Activated naive CD8-positive, alpha-beta T cell treated with anti-CD3 and anti-CD28 coated beads for 36 hours (primary cell): Measurements from ENCODE around the gene EGLN1. TPM values are rescaled to one million over a fixed set of nuclear protein-coding genes. Genes with fewer than 3 reads are reported as not detected.
"Not testable (repeated sequence)": the region's sequence is repeated elsewhere in the genome, so short reads cannot be mapped to it uniquely, and the experiment has no call there.

Experiments used
- DNase-seq: peaks from one replicate; pipeline ENCODE4 v3.0.0; 2021
- H3K27ac Mint-ChIP-seq: one replicate; pipeline ENCODE4 v1.8.0; 2022; ENCODE audit warnings: mild to moderate bottlenecking, moderate library complexity, mixed read lengths
- H3K27me3 Mint-ChIP-seq: one replicate; pipeline ENCODE4 v1.8.0; 2022; ENCODE audit warnings: mild to moderate bottlenecking, mixed read lengths
- H3K36me3 Mint-ChIP-seq: one replicate; pipeline ENCODE4 v1.8.0; 2021; ENCODE audit warnings: mild to moderate bottlenecking, mixed read lengths
- H3K4me1 Mint-ChIP-seq: one replicate; pipeline ENCODE4 v1.8.0; 2021; ENCODE audit warnings: mixed read lengths
- H3K4me3 Mint-ChIP-seq: one replicate; pipeline ENCODE4 v1.8.0; 2022; ENCODE audit warnings: mild to moderate bottlenecking, moderate library complexity, mixed read lengths
- H3K9me3 Mint-ChIP-seq: one replicate; pipeline ENCODE4 v1.8.0; 2022; ENCODE audit warnings: mixed read lengths
- total RNA-seq, 2 experiments: library from RNA; stranded (reverse); gene quantifications; one replicate each; pipeline ENCODE4 v1.2.3, GENCODE V29; 2021

Gene EGLN1
- total RNA-seq, 2 experiments from 2014 or later = 36.3 to 37.8 TPM

- DNase-seq = no peak
- no peaks in the 10 kb centered on the region for H3K4me1 Mint-ChIP-seq
- H3K27me3 Mint-ChIP-seq = peaks cover 31% of the 10 kb centered on the region
- no peaks in the 10 kb centered on the region for H3K9me3 Mint-ChIP-seq
- no peak overlapping the region for H3K27ac Mint-ChIP-seq
- no peaks in the 10 kb centered on the region for H3K36me3 Mint-ChIP-seq
- H3K4me3 Mint-ChIP-seq = no peak overlapping the region
Measured at GRCh38 chr1:231431665-231432415, 9.8 kb upstream of the EGLN1 start.

- not testable (repeated sequence) for DNase-seq, H3K4me1 Mint-ChIP-seq, H3K27ac Mint-ChIP-seq, H3K4me3 Mint-ChIP-seq, H3K36me3 Mint-ChIP-seq, H3K9me3 Mint-ChIP-seq
- H3K27me3 Mint-ChIP-seq = peaks cover 21% of the 10 kb centered on the region
Measured at GRCh38 chr1:231430678-231431352, 8.7 kb upstream of the EGLN1 start.

- no peaks in the 10 kb centered on the region for H3K9me3 Mint-ChIP-seq
- no peaks in the 10 kb centered on the region for H3K4me1 Mint-ChIP-seq
- H3K36me3 Mint-ChIP-seq = no peaks in the 10 kb centered on the region
- DNase-seq = no peak
- peaks cover 17% of the 10 kb centered on the region for H3K27me3 Mint-ChIP-seq
- no peak overlapping the region for H3K27ac Mint-ChIP-seq
- no peak overlapping the region for H3K4me3 Mint-ChIP-seq
Measured at GRCh38 chr1:231428377-231428776, 6.3 kb upstream of the EGLN1 start.

GRCh38 chr1:231424950-231425805, 3.1 kb upstream of the EGLN1 start:
- DNase-seq = no peak
- H3K27me3 Mint-ChIP-seq = peaks cover 8% of the 10 kb centered on the region
- H3K9me3 Mint-ChIP-seq = no peaks in the 10 kb centered on the region
- peaks cover 5% of the 10 kb centered on the region for H3K4me1 Mint-ChIP-seq
- no peak overlapping the region for H3K4me3 Mint-ChIP-seq
- H3K27ac Mint-ChIP-seq = no peak overlapping the region
- H3K36me3 Mint-ChIP-seq = peaks cover 2% of the 10 kb centered on the region

- H3K9me3 Mint-ChIP-seq = no peaks in the 10 kb centered on the region
- no peaks in the 10 kb centered on the region for H3K27me3 Mint-ChIP-seq
- no peak for DNase-seq
- H3K4me3 Mint-ChIP-seq = no peak overlapping the region
- no peak overlapping the region for H3K27ac Mint-ChIP-seq
- H3K36me3 Mint-ChIP-seq = peaks cover 13% of the 10 kb centered on the region
- peaks cover 15% of the 10 kb centered on the region for H3K4me1 Mint-ChIP-seq
Measured at GRCh38 chr1:231423648-231424047, 1.6 kb upstream of the EGLN1 start.

- Mint-ChIP-seq H3K27me3 (no peaks in the 10 kb centered on the region), H3K4me1 (peaks cover 21% of the 10 kb centered on the region), H3K27ac (peak overlapping the region; percentile 85), H3K9me3 (no peaks in the 10 kb centered on the region), H3K4me3 (peak overlapping the region; percentile 80), H3K36me3 (peaks cover 21% of the 10 kb centered on the region)
- DNase-seq = no peak
Measured at GRCh38 chr1:231422798-231423309, 767 bp upstream of the EGLN1 start.

GRCh38 chr1:231421546-231421970, 529 bp downstream of the EGLN1 start:
- no peaks in the 10 kb centered on the region for H3K9me3 Mint-ChIP-seq
- peaks cover 28% of the 10 kb centered on the region for H3K36me3 Mint-ChIP-seq
- H3K4me1 Mint-ChIP-seq = peaks cover 34% of the 10 kb centered on the region
- no peaks in the 10 kb centered on the region for H3K27me3 Mint-ChIP-seq
- peak overlapping the region; percentile 73 for H3K4me3 Mint-ChIP-seq
- no peak for DNase-seq
- H3K27ac Mint-ChIP-seq = peak overlapping the region; percentile 45

- DNase-seq = peak; percentile 55
- peak overlapping the region; percentile 88 for H3K4me3 Mint-ChIP-seq
- peak overlapping the region; percentile 87 for H3K27ac Mint-ChIP-seq
- H3K27me3 Mint-ChIP-seq = no peaks in the 10 kb centered on the region
- H3K9me3 Mint-ChIP-seq = no peaks in the 10 kb centered on the region
- peaks cover 34% of the 10 kb centered on the region for H3K4me1 Mint-ChIP-seq
- peaks cover 28% of the 10 kb centered on the region for H3K36me3 Mint-ChIP-seq
Measured at GRCh38 chr1:231420959-231421545, 1.0 kb downstream of the EGLN1 start.

GRCh38 chr1:231420299-231420958, 1.7 kb downstream of the EGLN1 start:
- Mint-ChIP-seq H3K36me3 (peaks cover 29% of the 10 kb centered on the region), H3K27me3 (no peaks in the 10 kb centered on the region), H3K9me3 (no peaks in the 10 kb centered on the region), H3K27ac (peak overlapping the region; percentile 87), H3K4me3 (peak overlapping the region; percentile 88), H3K4me1 (peaks cover 36% of the 10 kb centered on the region)
- DNase-seq = no peak

GRCh38 chr1:231419738-231420298, 2.3 kb downstream of the EGLN1 start:
- DNase-seq = no peak
- Mint-ChIP-seq H3K4me1 (peaks cover 37% of the 10 kb centered on the region), H3K4me3 (peak overlapping the region; percentile 88), H3K9me3 (no peaks in the 10 kb centered on the region), H3K27me3 (no peaks in the 10 kb centered on the region), H3K27ac (peak overlapping the region; percentile 3), H3K36me3 (peaks cover 29% of the 10 kb centered on the region)

- Mint-ChIP-seq H3K27ac (no peak overlapping the region), H3K36me3 (peaks cover 34% of the 10 kb centered on the region), H3K4me1 (peaks cover 41% of the 10 kb centered on the region)
Measured at GRCh38 chr1:231419147-231419546, 2.9 kb downstream of the EGLN1 start.

GRCh38 chr1:231418741-231419107, 3.4 kb downstream of the EGLN1 start:
- Mint-ChIP-seq H3K9me3 (no peaks in the 10 kb centered on the region), H3K27ac (no peak overlapping the region), H3K4me3 (peak overlapping the region; percentile 88), H3K36me3 (peaks cover 38% of the 10 kb centered on the region), H3K27me3 (no peaks in the 10 kb centered on the region), H3K4me1 (peaks cover 45% of the 10 kb centered on the region)
- DNase-seq = no peak

More at GRCh38 chr1:231419147-231419546, 2.9 kb downstream of the EGLN1 start:
- no peak for DNase-seq
- no peaks in the 10 kb centered on the region for H3K27me3 Mint-ChIP-seq
- peak overlapping the region; percentile 88 for H3K4me3 Mint-ChIP-seq
- H3K9me3 Mint-ChIP-seq = no peaks in the 10 kb centered on the region

GRCh38 chr1:231418101-231418740, 3.9 kb downstream of the EGLN1 start:
- no peaks in the 10 kb centered on the region for H3K9me3 Mint-ChIP-seq
- H3K27ac Mint-ChIP-seq = no peak overlapping the region
- no peak for DNase-seq
- peaks cover 43% of the 10 kb centered on the region for H3K36me3 Mint-ChIP-seq
- H3K4me1 Mint-ChIP-seq = peaks cover 50% of the 10 kb centered on the region
- peak overlapping the region; percentile 88 for H3K4me3 Mint-ChIP-seq
- H3K27me3 Mint-ChIP-seq = no peaks in the 10 kb centered on the region
